ENCODE measurements around the gene DOK5. TPM values are rescaled to one million over a fixed set of nuclear protein-coding genes. Genes with fewer than 3 reads are reported as not detected.

Gene DOK5
- total RNA-seq, 1 donor from 2014 or later, result 0.74 TPM

- no peaks in the 10 kb centered on the region for H3K27me3 ChIP-seq (ENCODE audit: low read depth)
- intact Hi-C loops (cut with DNase I), result no loop called here
- no peaks in the 10 kb centered on the region for H3K36me3 ChIP-seq
- ATAC-seq (no peak), DNase-seq (no peak)
- no peak for TF ChIP-seq CTCF (IDR thresholded peaks at IDR 0.05)
- H3K4me1 ChIP-seq, result no peaks in the 10 kb centered on the region
- H3K4me3 ChIP-seq, result no peak overlapping the region
- no peak overlapping the region for H3K27ac ChIP-seq
- H3K9me3 ChIP-seq, result no peaks in the 10 kb centered on the region
These were observed 144.3 kb downstream of the DOK5 start for GRCh38 chr20:54619682-54620081.

- H3K4me3 ChIP-seq, result no peak overlapping the region
- no peak for TF ChIP-seq CTCF (IDR thresholded peaks at IDR 0.05)
- no peaks in the 10 kb centered on the region for H3K9me3 ChIP-seq
- no peaks in the 10 kb centered on the region for H3K36me3 ChIP-seq
- DNase-seq, result no peak
- H3K4me1 ChIP-seq, result no peaks in the 10 kb centered on the region
- intact Hi-C loops (cut with DNase I), result no loop called here
- ATAC-seq, result no peak
- H3K27ac ChIP-seq, result no peak overlapping the region
- no peaks in the 10 kb centered on the region for H3K27me3 ChIP-seq (ENCODE audit: low read depth)
These were observed 145.2 kb downstream of the DOK5 start for GRCh38 chr20:54620611-54621010.

GRCh38 chr20:54622333-54623295 lies 147.2 kb downstream of the DOK5 start:
- ATAC-seq, result no peak
- H3K27ac ChIP-seq, result no peak overlapping the region
- H3K4me3 ChIP-seq, result no peak overlapping the region
- H3K36me3 ChIP-seq, result no peaks in the 10 kb centered on the region
- TF ChIP-seq CTCF (IDR thresholded peaks at IDR 0.05), result no peak
- no peaks in the 10 kb centered on the region for H3K27me3 ChIP-seq (ENCODE audit: low read depth)
- intact Hi-C loops (cut with DNase I), result no loop called here
- DNase-seq, result no peak
- H3K9me3 ChIP-seq, result no peaks in the 10 kb centered on the region
- H3K4me1 ChIP-seq, result no peaks in the 10 kb centered on the region

GRCh38 chr20:54623991-54624569 lies 148.7 kb downstream of the DOK5 start:
- no peak for DNase-seq
- Histone ChIP-seq H3K4me3 (no peak overlapping the region), H3K4me1 (no peaks in the 10 kb centered on the region), H3K27me3 (ENCODE audit: low read depth) (no peaks in the 10 kb centered on the region), H3K27ac (no peak overlapping the region), H3K9me3 (no peaks in the 10 kb centered on the region), H3K36me3 (no peaks in the 10 kb centered on the region)
- no peak for TF ChIP-seq CTCF (IDR thresholded peaks at IDR 0.05)
- ATAC-seq, result no peak
- intact Hi-C loops (cut with DNase I), result no loop called here

GRCh38 chr20:54624706-54625390 lies 149.5 kb downstream of the DOK5 start:
- Histone ChIP-seq H3K4me3 (no peak overlapping the region), H3K9me3 (no peaks in the 10 kb centered on the region), H3K36me3 (no peaks in the 10 kb centered on the region), H3K27ac (no peak overlapping the region), H3K4me1 (no peaks in the 10 kb centered on the region), H3K27me3 (ENCODE audit: low read depth) (no peaks in the 10 kb centered on the region)
- intact Hi-C loops (cut with DNase I), result no loop called here
- DNase-seq (no peak), ATAC-seq (no peak)
- TF ChIP-seq CTCF (IDR thresholded peaks at IDR 0.05), result no peak

All from lower lobe of right lung (tissue), 2 donors.